Measurements from ENCODE around the gene ZNF275. TPM values are rescaled to one million over a fixed set of nuclear protein-coding genes. Genes with fewer than 3 reads are reported as not detected.
"Not testable (repeated sequence)": the region's sequence is repeated elsewhere in the genome, so short reads cannot be mapped to it uniquely, and the experiment has no call there.

The ZNF275 gene
- 5.8 and 6.0 TPM in 2 replicates for polyA plus RNA-seq
- 11.0 and 15.7 TPM in 2 replicates for polyA minus RNA-seq

GRCh38 chrX:153333821-153334653 lies at the start of gene ZNF275:
Gene ZNF275 (plus strand): TSS chrX:153334153. CDS start chrX:153336680, 2,527 bp downstream.
- H3K4me3 ChIP-seq (ENCODE audit: low read length), result peak within 1 kb of the TSS; percentile 76
- peak within 1 kb of the TSS; percentile 45 for H2AFZ ChIP-seq (ENCODE audit: low read depth, low read length)

GRCh38 chrX:153285678-153286077 lies 48.3 kb upstream of the ZNF275 start:
- H3K9me2 ChIP-seq (ENCODE audit: insufficient read depth, low read length); H3K4me2 ChIP-seq (ENCODE audit: low read length); H3K27ac ChIP-seq (ENCODE audit: low read length); H3K9me3 ChIP-seq (ENCODE audit: low read length); H4K20me1 ChIP-seq (ENCODE audit: insufficient read depth); H3K27me3 ChIP-seq (ENCODE audit: insufficient read depth, low read depth, low read length); H3F3A ChIP-seq (ENCODE audit: insufficient read depth, low read length, poor library complexity, severe bottlenecking); H3K79me2 ChIP-seq (replicated peaks; ENCODE audit: insufficient read depth, low read length); H3K9ac ChIP-seq (ENCODE audit: low read length); H2AFZ ChIP-seq (ENCODE audit: low read depth, low read length); H3K4me3 ChIP-seq (ENCODE audit: low read length); H3K36me3 ChIP-seq (ENCODE audit: insufficient read depth, low read length): not testable (repeated sequence)

More at GRCh38 chrX:153333821-153334653, at the start of gene ZNF275:
- Histone ChIP-seq H3K36me3 (ENCODE audit: insufficient read depth, low read length) (no peaks in the 10 kb centered on the region), H4K20me1 (ENCODE audit: insufficient read depth) (no peaks in the 10 kb centered on the region), H3F3A (ENCODE audit: insufficient read depth, low read length, poor library complexity, severe bottlenecking) (no peaks in the 10 kb centered on the region), H3K27me3 (ENCODE audit: insufficient read depth, low read depth, low read length) (no peaks in the 10 kb centered on the region), H3K4me2 (ENCODE audit: low read length) (peak within 1 kb of the TSS; percentile 51), H3K9me3 (ENCODE audit: low read length) (no peaks in the 10 kb centered on the region), H3K9ac (ENCODE audit: low read length) (peak within 1 kb of the TSS; percentile 83), H3K27ac (ENCODE audit: low read length) (peak within 1 kb of the TSS; percentile 69), H3K9me2 (ENCODE audit: insufficient read depth, low read length) (no peaks in the 10 kb centered on the region), H3K79me2 (replicated peaks; ENCODE audit: insufficient read depth, low read length) (peaks cover 11% of the 10 kb centered on the region)
- TF ChIP-seq TAF1 (IDR thresholded peaks at IDR 0.05; ENCODE audit: low read depth) (no peak), REST (IDR thresholded peaks at IDR 0.05; ENCODE audit: borderline replicate concordance) (no peak), MXI1 (conservative IDR thresholded peaks at IDR 0.05; ENCODE audit: poor library complexity, severe bottlenecking) (peak; percentile 69), SMC3 (conservative IDR thresholded peaks at IDR 0.05; ENCODE audit: poor library complexity) (peak; percentile 16), EZH2 (IDR thresholded peaks at IDR 0.05; ENCODE audit: borderline replicate concordance, insufficient read depth, low read length, poor library complexity, severe bottlenecking) (no peak), POLR2AphosphoS5 (IDR thresholded peaks at IDR 0.05) (peak; percentile 65)

GRCh38 chrX:153288807-153289206 lies 45.1 kb upstream of the ZNF275 start:
- not testable (repeated sequence) for H4K20me1 ChIP-seq (ENCODE audit: insufficient read depth); H3K27me3 ChIP-seq (ENCODE audit: insufficient read depth, low read depth, low read length); H3F3A ChIP-seq (ENCODE audit: insufficient read depth, low read length, poor library complexity, severe bottlenecking); H3K9me3 ChIP-seq (ENCODE audit: low read length); H2AFZ ChIP-seq (ENCODE audit: low read depth, low read length); H3K9me2 ChIP-seq (ENCODE audit: insufficient read depth, low read length); H3K9ac ChIP-seq (ENCODE audit: low read length); H3K79me2 ChIP-seq (replicated peaks; ENCODE audit: insufficient read depth, low read length); H3K36me3 ChIP-seq (ENCODE audit: insufficient read depth, low read length); H3K27ac ChIP-seq (ENCODE audit: low read length); H3K4me3 ChIP-seq (ENCODE audit: low read length); H3K4me2 ChIP-seq (ENCODE audit: low read length)

- not testable (repeated sequence) for H4K20me1 ChIP-seq (ENCODE audit: insufficient read depth); H3K4me2 ChIP-seq (ENCODE audit: low read length); H3F3A ChIP-seq (ENCODE audit: insufficient read depth, low read length, poor library complexity, severe bottlenecking); H3K27me3 ChIP-seq (ENCODE audit: insufficient read depth, low read depth, low read length); H3K9ac ChIP-seq (ENCODE audit: low read length); H3K9me3 ChIP-seq (ENCODE audit: low read length); H3K79me2 ChIP-seq (replicated peaks; ENCODE audit: insufficient read depth, low read length); H3K9me2 ChIP-seq (ENCODE audit: insufficient read depth, low read length); H2AFZ ChIP-seq (ENCODE audit: low read depth, low read length); H3K4me3 ChIP-seq (ENCODE audit: low read length); H3K36me3 ChIP-seq (ENCODE audit: insufficient read depth, low read length); H3K27ac ChIP-seq (ENCODE audit: low read length)
Observed at GRCh38 chrX:153293485-153294071, 40.4 kb upstream of the ZNF275 start.
